Measurements from ENCODE around the gene ARMC9. TPM values are rescaled to one million over a fixed set of nuclear protein-coding genes. Genes with fewer than 3 reads are reported as not detected.

ARMC9 gene
- total RNA-seq, 4 donors from 2014 or later, result 0.20 to 7.2 (median 3.2) TPM

DNA sequence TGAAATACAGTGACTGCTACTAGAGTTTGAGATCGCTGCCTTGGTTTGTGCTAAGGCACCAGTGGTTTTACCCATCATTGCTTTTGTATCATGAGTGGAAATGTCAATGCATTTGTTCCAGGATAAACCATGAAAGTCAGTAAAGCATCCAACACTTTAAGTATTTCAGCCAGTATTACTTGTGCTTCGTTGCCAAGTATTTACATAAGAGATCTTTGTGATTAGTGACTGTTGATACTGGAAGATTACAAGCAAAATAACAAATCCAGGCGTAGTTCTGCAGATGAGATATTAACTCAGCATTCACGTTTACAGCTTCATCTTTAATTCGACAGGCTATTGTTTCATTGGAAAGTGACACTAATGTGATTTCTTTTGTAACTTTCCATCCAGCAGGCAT, 106.8 kb downstream of the ARMC9 start:
- Histone ChIP-seq H3K9me3 (no peaks in the 10 kb centered on the region), H3K36me3 (no peaks in the 10 kb centered on the region), H3K27me3 (no peaks in the 10 kb centered on the region), H3K27ac (no peak overlapping the region), H3K4me1 (no peaks in the 10 kb centered on the region), H3K4me3 (no peak overlapping the region)
- in situ Hi-C loops (cut with MboI; ENCODE audit: low sequenced_read_pairs in 4 of 4) (no loop called here), intact Hi-C loops (cut with DNase I; ENCODE audit: low total_unique reads) (no loop called here)
- ATAC-seq (no peak), DNase-seq (no peak)
- no peak for TF ChIP-seq POLR2A (IDR thresholded peaks at IDR 0.05)
- TF ChIP-seq, protein P1, sequence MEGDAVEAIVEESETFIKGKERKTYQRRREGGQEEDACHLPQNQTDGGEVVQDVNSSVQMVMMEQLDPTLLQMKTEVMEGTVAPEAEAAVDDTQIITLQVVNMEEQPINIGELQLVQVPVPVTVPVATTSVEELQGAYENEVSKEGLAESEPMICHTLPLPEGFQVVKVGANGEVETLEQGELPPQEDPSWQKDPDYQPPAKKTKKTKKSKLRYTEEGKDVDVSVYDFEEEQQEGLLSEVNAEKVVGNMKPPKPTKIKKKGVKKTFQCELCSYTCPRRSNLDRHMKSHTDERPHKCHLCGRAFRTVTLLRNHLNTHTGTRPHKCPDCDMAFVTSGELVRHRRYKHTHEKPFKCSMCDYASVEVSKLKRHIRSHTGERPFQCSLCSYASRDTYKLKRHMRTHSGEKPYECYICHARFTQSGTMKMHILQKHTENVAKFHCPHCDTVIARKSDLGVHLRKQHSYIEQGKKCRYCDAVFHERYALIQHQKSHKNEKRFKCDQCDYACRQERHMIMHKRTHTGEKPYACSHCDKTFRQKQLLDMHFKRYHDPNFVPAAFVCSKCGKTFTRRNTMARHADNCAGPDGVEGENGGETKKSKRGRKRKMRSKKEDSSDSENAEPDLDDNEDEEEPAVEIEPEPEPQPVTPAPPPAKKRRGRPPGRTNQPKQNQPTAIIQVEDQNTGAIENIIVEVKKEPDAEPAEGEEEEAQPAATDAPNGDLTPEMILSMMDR (IDR thresholded peaks at IDR 0.05 in 4 of 5, conservative IDR thresholded peaks at IDR 0.05 in 1 of 5), result no peak

DNA sequence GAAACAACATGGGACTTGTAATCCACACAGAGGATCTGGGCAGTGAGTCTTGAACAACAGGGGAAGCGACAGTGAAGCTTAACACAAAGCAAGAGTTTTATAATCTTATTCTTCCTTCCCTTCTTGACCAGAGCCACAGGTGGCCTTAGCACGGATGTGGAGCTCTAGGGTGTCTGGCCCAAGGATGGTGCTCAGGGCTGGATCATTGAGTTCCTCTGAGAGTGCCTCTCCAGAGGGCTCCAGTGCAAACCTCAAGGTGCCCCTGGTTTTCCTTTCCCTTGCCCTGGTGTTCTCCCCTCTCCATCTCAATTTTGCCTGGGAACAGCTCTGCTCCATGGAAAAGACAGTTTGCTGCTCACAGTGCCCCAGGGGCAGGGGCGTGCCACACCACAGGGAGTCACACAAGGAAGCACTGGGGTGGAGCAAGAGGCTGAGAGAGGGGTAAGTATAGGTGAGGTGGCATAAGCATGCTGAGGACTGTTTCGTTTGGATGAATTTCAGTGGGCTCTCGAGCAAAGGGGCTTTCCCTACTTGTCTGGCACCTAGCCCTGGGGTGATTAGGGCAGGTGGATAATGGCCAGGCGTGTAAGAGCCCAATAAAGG, 108.5 kb downstream of the ARMC9 start:
- Histone ChIP-seq H3K9me3 (no peaks in the 10 kb centered on the region), H3K4me1 (no peaks in the 10 kb centered on the region), H3K27ac (no peak overlapping the region), H3K36me3 (no peaks in the 10 kb centered on the region), H3K27me3 (no peaks in the 10 kb centered on the region), H3K4me3 (no peak overlapping the region)
- intact Hi-C loops (cut with DNase I; ENCODE audit: low total_unique reads), result no loop called here
- ATAC-seq (no peak), DNase-seq (no peak)
- in situ Hi-C loops (cut with MboI; ENCODE audit: low sequenced_read_pairs in 4 of 4), result no loop called here
- TF ChIP-seq POLR2A (IDR thresholded peaks at IDR 0.05), result no peak
- TF ChIP-seq, protein P1 (IDR thresholded peaks at IDR 0.05 in 4 of 5, conservative IDR thresholded peaks at IDR 0.05 in 1 of 5), result no peak

DNA sequence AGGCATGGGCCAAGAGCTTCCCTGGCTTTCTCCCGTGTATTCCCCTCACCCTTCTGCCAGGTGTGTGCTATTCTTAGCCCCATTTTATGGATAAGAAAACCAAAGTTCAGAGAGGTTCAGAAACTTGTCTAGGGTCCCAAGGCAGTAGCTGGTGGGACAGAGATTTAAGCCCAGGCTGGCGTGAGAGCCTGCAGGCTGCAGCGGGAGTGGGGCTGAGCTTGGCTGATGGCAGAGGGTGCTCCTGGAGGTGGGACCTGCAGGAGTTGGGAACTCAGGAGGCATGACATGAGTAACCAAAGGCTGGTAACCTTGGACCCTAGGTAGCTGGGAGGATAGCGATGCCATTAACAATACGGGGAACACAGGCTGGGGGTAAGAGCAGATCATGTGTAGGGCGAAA, 109.8 kb downstream of the ARMC9 start:
- in situ Hi-C loops (cut with MboI; ENCODE audit: low sequenced_read_pairs in 4 of 4), result no loop called here
- H3K4me3 ChIP-seq, result no peak overlapping the region
- no peaks in the 10 kb centered on the region for H3K27me3 ChIP-seq
- no peaks in the 10 kb centered on the region for H3K36me3 ChIP-seq
- DNase-seq (no peak), ATAC-seq (no peak)
- H3K9me3 ChIP-seq, result no peaks in the 10 kb centered on the region
- H3K27ac ChIP-seq, result no peak overlapping the region
- no peak for TF ChIP-seq POLR2A (IDR thresholded peaks at IDR 0.05)
- TF ChIP-seq, protein P1 (IDR thresholded peaks at IDR 0.05 in 4 of 5, conservative IDR thresholded peaks at IDR 0.05 in 1 of 5), result no peak
- intact Hi-C loops (cut with DNase I; ENCODE audit: low total_unique reads), result no loop called here
- no peaks in the 10 kb centered on the region for H3K4me1 ChIP-seq

DNA sequence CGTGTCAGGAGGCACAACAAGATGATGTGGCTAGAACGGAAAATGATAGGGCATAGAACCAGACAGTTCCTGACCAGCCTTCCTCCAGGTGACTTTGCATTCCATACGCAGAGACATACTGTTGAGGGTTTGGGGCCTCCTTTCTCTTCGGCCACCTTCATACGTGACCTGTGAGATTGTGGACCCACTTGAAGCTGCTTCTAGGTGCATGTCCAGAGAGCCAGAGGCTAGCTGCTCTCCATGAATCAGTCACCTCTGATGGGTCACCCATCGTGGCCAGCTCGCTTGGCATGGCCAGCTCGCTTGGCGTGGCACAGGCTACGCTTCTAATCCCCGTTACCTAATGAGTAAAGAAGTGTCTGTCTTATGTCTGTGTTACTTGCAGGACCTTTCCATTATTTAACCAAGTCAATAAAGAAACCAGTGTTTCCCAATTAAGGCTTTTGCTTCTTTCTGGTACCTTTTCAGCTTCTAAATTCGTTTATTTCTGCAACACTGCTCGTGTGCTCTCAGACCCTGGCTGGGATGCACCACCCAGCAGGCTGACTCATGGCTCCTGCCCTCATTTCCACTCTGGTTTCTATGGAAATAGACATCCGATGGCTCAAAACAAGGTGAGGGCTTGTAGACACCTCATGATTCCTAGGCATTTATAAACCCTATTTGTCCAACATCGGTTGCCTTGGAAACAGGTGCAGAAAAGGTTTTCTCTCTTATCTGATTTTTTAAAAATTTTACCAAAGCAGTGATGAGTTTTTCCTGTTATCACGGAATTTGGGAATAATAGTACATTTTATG, 110.4 kb downstream of the ARMC9 start:
- no peak for ATAC-seq
- in situ Hi-C loops (cut with MboI; ENCODE audit: low sequenced_read_pairs in 4 of 4), result no loop called here
- Histone ChIP-seq H3K9me3 (no peaks in the 10 kb centered on the region), H3K4me3 (no peak overlapping the region), H3K27ac (no peak overlapping the region), H3K27me3 (no peaks in the 10 kb centered on the region), H3K36me3 (no peaks in the 10 kb centered on the region), H3K4me1 (no peaks in the 10 kb centered on the region)
- TF ChIP-seq, protein P1 (IDR thresholded peaks at IDR 0.05 in 4 of 5, conservative IDR thresholded peaks at IDR 0.05 in 1 of 5), result no peak
- TF ChIP-seq POLR2A (IDR thresholded peaks at IDR 0.05), result no peak
- intact Hi-C loops (cut with DNase I; ENCODE audit: low total_unique reads), result no loop called here
- no peak for DNase-seq

Measured in gastrocnemius medialis (tissue), 4 donors.